Pancreas (tissue), 10 donors: ENCODE data around the gene NPDC1. TPM values are rescaled to one million over a fixed set of nuclear protein-coding genes. Genes with fewer than 3 reads are reported as not detected.

Experiments
- ATAC-seq, 4 donors: fragments of 200-7000 bp; cut with Tn5 transposase; one replicate each; pipeline versions ENCODE4 v1.8.0 to v1.9.1; 2020; ENCODE audit warnings: mild to moderate bottlenecking in 4 of 4, moderate library complexity in 4 of 4
- DNase-seq, 6 donors: peaks; one replicate each; pipeline ENCODE4 v3.0.0-alpha.2; 2020
- FAIRE-seq: peaks from 2 replicates; lab custom pipeline; 2012; peaks lifted over from hg19 to GRCh38; lab: Jason Lieb, UNC
- H3K27ac ChIP-seq, 4 donors: fragments of 200-600 bp; sonication (generic); 1 replicate in 3 of 4; 2 replicates in 1 of 4; pipeline versions ENCODE4 v1.5.0 to v1.8.0; 2020
- H3K27me3 ChIP-seq, 4 donors: fragments of 200-600 bp; one replicate each; pipeline ENCODE4 v1.8.0; 2021
- H3K36me3 ChIP-seq, 3 donors: fragments of 200-600 bp; sonication (generic) in 1 of 3; one replicate each; pipeline versions ENCODE4 v1.5.0 to v1.8.0; 2020 to 2021
- H3K4me1 ChIP-seq, 3 donors: fragments of 200-600 bp; one replicate each; pipeline ENCODE4 v1.8.0; 2021
- H3K4me3 ChIP-seq, 4 donors: fragments of 200-600 bp; sonication (generic) in 2 of 4; one replicate each; pipeline versions ENCODE4 v1.5.0 to v1.8.0; 2020 to 2021
- H3K9me3 ChIP-seq, 4 donors: fragments of 200-600 bp; one replicate each; pipeline ENCODE4 v1.8.0; 2021
- WGBS, 2 donors: extraction: QIAGEN DNeasy Blood & Tissue Kit; methylation state at CpG; one replicate each; pipeline ENCODE4 v1.1.7; 2013; 5-methylcytosine and 5-hydroxymethylcytosine counted together
- intact Hi-C, 3 donors: fragments of 100-400 bp; cut with DNase I; formaldehyde crosslinking; loops; one replicate each; pipeline versions ENCODE4 v1.11.1 to v1.14.2; 2022
- polyA plus RNA-seq, 2 donors: library from polyadenylated mRNA; stranded (reverse); fragments of 200-250 nt; gene quantifications; one replicate each; pipeline ENCODE4 v1.2.3, GENCODE V29; 2013
- total RNA-seq, 6 donors: library from RNA; stranded (reverse); fragmentation: NEBNext Ultra II Directional in 4 of 6; extraction: Animal tissue kit (Norgen Biotek cat#: 25700) in 4 of 6; gene quantifications; one replicate each; pipeline versions ENCODE4 v1.2.1 to v1.2.4, GENCODE V29; 2021 to 2023
- TF ChIP-seq, protein P1 (sequence below), 4 donors: fragments of 200-600 bp; sonication (generic) in 3 of 4; IDR thresholded peaks; one replicate each; pipeline versions ENCODE4 v1.5.0 to v1.8.0; 2021; ENCODE audit warnings: antibody characterized with exemption in 4 of 4
- donor health status: healthy with polysubstance abuse.
- donor health status: DM: no; HTN: no; CAD: no; lungs with moderate emphysema.
- donor health status: DM: no; HTN: no; CAD: no.
- donor health status: control.
- donor health status: control.
- donor health status: Bipolar disorder and iron deficiency.
- donor health status: DM: yes; HTN: yes; CAD: no.
- donor health status: DM: no; HTN: no; CAD: no.
- donor health status: DM: no; HTN: no; CAD: no.
- donor health status: DM: yes; HTN: yes; CAD: no.

The NPDC1 gene
- total and polyA plus RNA-seq, 8 donors = 31.5 to 328 (median 47.5) TPM

DNA sequence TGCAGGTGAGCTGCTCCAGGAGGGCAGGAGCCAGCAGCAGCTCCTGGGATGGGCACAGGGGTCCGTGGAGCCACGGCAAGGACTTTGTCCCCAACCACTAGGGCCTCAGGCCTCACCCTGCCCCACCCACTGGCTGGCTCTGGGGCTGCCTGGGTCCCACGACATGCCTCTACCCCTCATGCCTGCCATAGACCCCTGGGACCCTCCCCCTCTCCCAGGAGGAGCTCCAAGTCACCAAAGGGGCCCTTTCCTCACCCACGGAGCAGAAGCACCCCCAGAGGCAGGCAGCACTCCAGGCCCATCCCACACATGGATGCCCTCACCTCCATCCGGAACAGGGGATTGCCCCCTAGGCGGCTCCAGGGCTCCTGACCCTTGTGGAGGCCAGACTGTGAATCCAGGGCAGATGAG is 24.4 kb downstream of the NPDC1 start:
- no peak for FAIRE-seq
- intact Hi-C loops = loop anchor here in 2 of 3 donors (5.0 to 10.0 kb wide), 2 partner anchors 59 to 67 kb away; partner anchors contain the start of gene LCN12 (in 1 of the 2)
- Histone ChIP-seq H3K4me3 (no peak overlapping the region), H3K9me3 (no peaks in the 10 kb centered on the region), H3K27me3 (no peaks in the 10 kb centered on the region), H3K4me1 (peaks cover 1 to 7% (median 4%) of the 10 kb centered on the region in 3 donors), H3K27ac (no peak overlapping the region), H3K36me3 (peaks cover 0 to 4% (median 0%) of the 10 kb centered on the region in 3 donors)
- TF ChIP-seq, protein P1, sequence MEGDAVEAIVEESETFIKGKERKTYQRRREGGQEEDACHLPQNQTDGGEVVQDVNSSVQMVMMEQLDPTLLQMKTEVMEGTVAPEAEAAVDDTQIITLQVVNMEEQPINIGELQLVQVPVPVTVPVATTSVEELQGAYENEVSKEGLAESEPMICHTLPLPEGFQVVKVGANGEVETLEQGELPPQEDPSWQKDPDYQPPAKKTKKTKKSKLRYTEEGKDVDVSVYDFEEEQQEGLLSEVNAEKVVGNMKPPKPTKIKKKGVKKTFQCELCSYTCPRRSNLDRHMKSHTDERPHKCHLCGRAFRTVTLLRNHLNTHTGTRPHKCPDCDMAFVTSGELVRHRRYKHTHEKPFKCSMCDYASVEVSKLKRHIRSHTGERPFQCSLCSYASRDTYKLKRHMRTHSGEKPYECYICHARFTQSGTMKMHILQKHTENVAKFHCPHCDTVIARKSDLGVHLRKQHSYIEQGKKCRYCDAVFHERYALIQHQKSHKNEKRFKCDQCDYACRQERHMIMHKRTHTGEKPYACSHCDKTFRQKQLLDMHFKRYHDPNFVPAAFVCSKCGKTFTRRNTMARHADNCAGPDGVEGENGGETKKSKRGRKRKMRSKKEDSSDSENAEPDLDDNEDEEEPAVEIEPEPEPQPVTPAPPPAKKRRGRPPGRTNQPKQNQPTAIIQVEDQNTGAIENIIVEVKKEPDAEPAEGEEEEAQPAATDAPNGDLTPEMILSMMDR (IDR thresholded peaks at IDR 0.05) = no peak
- 88 to 97% methylated on average over 6 of the region's 6 CpGs for WGBS, 2 donors
- DNase-seq = no peak
- ATAC-seq = no peak

DNA sequence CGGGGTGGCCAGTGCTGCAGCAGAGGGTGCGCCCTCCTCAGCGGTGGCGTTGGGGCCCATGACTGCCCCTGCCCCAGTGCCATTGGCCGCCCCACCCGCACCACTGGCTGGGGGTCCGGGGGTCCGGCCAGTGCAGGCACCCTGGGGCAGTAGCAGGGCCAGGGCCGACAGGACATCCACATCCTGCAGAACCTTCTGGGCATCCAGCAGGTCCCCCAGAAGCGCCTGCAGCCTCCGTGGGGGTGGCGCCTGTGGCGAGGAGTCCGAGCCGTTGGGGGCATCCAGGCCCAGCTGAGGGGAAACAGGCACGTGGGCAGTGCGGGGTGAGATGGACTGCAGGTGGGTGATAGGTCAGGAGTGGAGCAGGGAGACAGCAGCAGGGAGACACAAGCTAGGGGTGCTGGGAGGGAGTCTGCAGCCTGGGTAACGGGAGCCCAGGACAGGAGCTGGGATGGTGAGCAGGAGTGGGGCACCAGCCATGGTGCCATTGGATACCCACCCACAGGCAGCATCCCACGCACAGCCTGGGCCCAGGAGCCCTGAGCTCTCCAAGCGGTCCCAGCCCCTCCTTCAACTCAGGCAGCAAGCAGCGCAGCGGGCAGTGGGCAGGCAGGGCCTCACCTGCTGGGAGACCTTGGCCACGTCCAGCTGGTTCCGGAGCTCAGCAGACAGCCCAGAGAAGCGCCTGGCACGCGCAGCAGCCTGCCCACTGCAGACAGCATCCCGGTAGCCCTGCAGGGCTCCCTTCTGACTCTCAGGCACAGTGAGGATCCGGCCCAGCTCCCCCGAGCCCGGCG is 25.0 kb downstream of the NPDC1 start:
- Histone ChIP-seq H3K36me3 (peaks cover 0 to 7% (median 0%) of the 10 kb centered on the region in 3 donors), H3K9me3 (no peaks in the 10 kb centered on the region), H3K27me3 (no peaks in the 10 kb centered on the region), H3K4me1 (peaks cover 0 to under 1% (median 0%) of the 10 kb centered on the region in 3 donors), H3K27ac (no peak overlapping the region), H3K4me3 (no peak overlapping the region)
- DNase-seq = no peak
- TF ChIP-seq, protein P1 (IDR thresholded peaks at IDR 0.05) = no peak
- no peak for ATAC-seq
- 95 to 97% methylated on average over 32 of the region's 32 CpGs for WGBS, 2 donors
- intact Hi-C loops = loop anchor here in 2 of 3 donors (5.0 to 10.0 kb wide), 2 partner anchors 59 to 66 kb away; partner anchors contain the start of gene LCN12 (in 1 of the 2)
- no peak for FAIRE-seq

DNA sequence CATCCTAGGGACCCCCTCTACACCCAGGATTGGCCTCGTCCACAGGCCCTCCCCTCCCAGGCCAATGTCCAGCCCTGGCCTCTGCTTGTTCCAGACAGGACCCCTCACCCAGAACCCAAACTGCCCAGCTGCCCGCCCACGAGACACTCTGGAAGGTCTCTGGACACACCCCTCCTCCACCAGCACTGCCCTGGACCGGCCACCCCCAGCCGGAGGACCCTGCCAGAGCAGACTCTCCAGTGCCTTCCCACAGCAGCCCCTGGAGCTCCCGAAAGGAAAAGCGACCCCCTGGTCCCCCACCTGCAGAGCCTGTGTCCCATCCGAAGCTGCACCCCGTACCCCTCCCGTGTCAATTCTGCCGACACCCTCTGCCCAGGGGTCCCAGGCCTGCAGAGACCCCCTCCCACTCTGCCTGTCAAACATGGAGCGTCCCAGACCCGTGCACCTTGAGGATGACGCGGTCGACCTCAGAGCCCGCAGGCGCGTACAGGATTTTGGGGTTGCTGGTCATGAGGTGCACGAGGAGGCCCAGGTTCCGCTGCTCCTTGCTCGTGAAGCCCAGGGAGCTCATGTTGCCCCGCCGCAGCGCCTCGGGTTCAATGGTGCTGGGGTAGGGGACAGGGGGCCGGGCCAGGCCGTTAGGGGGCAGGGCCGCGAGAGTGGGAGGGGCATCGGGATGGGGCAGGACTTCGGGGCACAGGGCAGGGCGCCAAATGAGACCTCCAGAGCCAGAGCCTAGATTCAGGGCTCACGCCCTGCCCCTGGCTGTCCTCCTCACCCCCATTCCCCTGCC is 25.9 kb downstream of the NPDC1 start:
- no peak overlapping the region for H3K27ac ChIP-seq
- no peaks in the 10 kb centered on the region for H3K27me3 ChIP-seq
- H3K4me3 ChIP-seq = no peak overlapping the region
- no peak for FAIRE-seq
- WGBS, 2 donors = 92% methylated on average over 31 to 34 of the region's 34 CpGs
- DNase-seq = no peak
- intact Hi-C loops = loop anchor here in 2 of 3 donors (5.0 to 10.0 kb wide), 2 partner anchors 58 to 65 kb away; partner anchors contain the start of gene LCN12 (in 1 of the 2)
- no peak for ATAC-seq
- peaks cover 0 to 15% (median 0%) of the 10 kb centered on the region in 3 donors for H3K36me3 ChIP-seq
- H3K9me3 ChIP-seq = no peaks in the 10 kb centered on the region
- no peaks in the 10 kb centered on the region for H3K4me1 ChIP-seq
- TF ChIP-seq, protein P1 (IDR thresholded peaks at IDR 0.05) = no peak

DNA sequence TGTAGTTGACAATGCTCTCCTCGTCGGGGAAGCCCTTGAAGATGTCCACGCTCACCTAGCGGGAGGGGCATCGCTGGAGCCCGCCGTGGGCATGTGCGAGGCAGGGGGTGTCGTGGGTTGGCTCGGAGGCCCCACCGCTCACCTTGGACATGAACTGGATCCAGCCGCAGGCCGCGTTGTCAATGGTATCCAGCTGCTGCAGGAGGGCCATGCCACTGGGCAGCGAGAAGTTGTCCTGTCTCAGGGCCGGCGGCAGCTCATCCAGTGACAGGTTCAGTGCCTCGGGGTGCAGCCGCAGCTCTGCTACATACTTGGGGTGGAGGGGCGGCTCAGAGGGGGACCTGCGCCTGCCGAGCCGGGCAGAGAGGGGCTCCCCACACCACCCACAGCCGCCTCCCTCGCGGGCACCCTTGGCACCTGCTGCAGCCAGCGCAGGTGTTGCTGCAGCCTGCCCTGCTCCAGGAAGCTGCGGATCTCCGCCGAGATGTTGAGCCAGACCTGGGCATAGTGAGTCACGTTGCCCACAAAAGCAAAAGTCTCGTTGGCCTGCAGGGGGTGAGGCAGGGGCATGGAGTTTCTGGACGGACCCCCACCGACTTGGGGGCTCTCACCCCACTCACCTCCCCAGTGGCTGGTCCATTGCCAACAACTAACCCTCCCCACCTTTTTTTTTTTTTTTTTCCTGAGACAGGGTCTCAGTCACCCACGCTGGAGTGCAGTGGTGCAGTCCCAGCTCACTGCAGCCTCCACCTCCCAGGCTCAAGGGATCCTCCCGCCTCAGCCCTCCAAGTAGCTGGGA is 27.0 kb downstream of the NPDC1 start:
- peaks cover 0 to 19% (median 0%) of the 10 kb centered on the region in 3 donors for H3K36me3 ChIP-seq
- no peak overlapping the region for H3K27ac ChIP-seq
- no peak overlapping the region for H3K4me3 ChIP-seq
- FAIRE-seq (no peak), DNase-seq (no peak), ATAC-seq (no peak)
- WGBS, 2 donors = 93 to 95% methylated on average over 35 to 36 of the region's 36 CpGs
- intact Hi-C loops = no loop called here
- H3K4me1 ChIP-seq = no peaks in the 10 kb centered on the region
- TF ChIP-seq, protein P1 (IDR thresholded peaks at IDR 0.05) = no peak
- no peaks in the 10 kb centered on the region for H3K9me3 ChIP-seq
- H3K27me3 ChIP-seq = no peaks in the 10 kb centered on the region
